ENCODE measurements around the gene LRBA.
"Not testable (repeated sequence)": the region's sequence is repeated elsewhere in the genome, so short reads cannot be mapped to it uniquely, and the experiment has no call there.

The LRBA gene

GRCh38 chr4:150461957-150462356 is 553.1 kb downstream of the LRBA start:
- DNase-seq: no peak

DNA sequence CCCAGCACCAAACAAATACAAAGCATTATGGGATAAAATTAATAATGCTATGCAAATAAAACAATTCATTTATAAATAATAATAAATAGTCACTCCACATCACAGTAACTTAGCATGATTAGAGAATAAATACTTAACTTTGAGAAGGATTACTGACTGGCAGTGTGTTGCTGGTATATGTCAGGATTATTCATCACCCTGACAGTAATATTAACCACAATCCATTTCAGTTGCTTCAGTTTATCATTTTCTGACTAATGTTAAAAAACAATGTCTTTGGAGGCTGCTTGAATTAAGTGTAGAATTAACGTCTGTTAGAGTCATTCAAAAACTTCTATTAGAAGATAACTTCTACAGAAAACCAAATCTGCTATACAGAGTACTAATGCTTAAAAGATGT is 557.3 kb downstream of the LRBA start:
- no peak for DNase-seq

- no peak for DNase-seq
These were observed 563.2 kb downstream of the LRBA start for GRCh38 chr4:150451883-150452282.

GRCh38 chr4:150447356-150447755 is 567.7 kb downstream of the LRBA start:
- no peak for DNase-seq

DNA sequence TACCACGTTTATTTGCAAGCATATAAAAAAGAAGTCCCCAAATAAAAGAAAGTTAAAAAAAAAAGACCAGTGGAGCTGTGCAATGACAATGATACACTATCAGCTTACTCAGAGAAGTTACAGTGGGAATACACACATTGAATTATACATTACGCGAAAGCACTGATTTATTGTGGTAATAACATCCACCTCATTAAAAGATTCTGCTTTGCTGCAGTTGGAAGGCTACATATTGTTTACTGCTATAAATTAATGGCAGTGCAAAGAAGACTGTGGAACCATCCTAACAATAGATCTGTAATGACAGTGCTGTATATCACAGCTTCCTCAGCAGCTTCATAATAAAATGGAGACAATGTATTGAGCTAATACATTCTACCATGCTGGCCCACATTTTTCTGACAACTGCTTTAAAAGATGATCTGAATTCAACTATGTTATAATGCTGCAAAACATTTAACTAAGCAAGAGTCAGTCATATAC is 575.6 kb downstream of the LRBA start:
- DNase-seq: peak; percentile 39 to 59

- DNase-seq: no peak
These were observed 578.3 kb downstream of the LRBA start for GRCh38 chr4:150436598-150437370.

DNA sequence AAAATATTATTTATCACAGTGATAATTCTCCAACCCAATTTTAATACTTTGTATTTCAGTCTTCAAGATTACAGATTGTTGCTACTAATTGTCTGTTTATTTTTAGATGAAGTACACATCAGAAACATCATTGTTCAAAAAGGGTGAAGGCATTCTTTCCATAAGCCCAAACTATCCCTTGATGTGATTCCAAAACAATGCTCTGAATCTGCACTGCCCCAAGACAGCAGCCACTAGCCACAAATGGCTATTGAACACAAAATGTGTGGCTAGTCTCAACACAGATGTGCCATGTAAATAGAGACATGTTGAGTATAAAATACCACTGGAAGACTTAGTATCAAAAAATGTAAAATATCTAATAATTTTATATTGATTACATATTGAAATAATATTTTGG is 583.9 kb downstream of the LRBA start:
- no peak for DNase-seq

- DNase-seq: no peak
These were observed 589.9 kb downstream of the LRBA start for GRCh38 chr4:150425161-150425560.

DNA sequence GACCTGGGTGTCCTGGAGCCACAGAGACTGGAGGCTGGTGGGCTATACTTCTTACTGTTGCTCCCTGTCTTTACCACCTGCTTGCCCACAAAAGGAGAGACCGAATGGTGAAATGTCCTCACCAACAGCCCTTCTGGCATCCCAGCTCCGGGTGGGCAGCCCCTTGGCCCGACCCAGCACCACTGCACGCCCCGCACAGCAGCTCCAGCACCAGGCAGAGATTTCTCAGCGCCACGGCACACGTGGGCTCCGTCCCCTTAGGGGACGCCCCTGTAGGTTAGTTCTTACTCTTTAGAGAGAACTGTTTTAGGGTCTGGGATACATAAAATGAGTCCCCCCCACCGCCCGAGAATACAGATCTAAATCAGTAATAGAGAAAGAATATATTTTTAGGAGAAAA is 591.6 kb downstream of the LRBA start:
- no peak for DNase-seq

GRCh38 chr4:150423074-150423473 is 592.0 kb downstream of the LRBA start:
- no peak for DNase-seq

GRCh38 chr4:150421612-150422011 is 593.5 kb downstream of the LRBA start:
- no peak for DNase-seq

DNA sequence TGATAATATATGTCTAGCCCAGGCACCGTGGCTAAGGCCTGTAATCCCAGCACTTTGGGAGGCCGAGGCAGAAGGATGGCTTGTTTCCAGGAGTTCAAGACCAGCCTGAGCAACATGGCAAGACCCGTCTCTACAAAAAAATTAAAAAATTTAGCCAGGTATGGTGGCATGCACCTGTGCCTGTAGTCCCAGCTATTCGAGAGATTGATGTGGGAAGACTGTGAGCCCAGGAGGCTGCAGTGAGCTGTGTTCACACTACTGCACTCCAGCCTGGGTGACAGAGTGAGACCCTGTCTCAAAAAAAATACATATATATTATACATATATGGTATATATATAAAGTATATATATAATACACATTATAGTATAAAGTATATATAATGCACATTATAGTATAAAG is 595.1 kb downstream of the LRBA start:
- DNase-seq: no peak

DNA sequence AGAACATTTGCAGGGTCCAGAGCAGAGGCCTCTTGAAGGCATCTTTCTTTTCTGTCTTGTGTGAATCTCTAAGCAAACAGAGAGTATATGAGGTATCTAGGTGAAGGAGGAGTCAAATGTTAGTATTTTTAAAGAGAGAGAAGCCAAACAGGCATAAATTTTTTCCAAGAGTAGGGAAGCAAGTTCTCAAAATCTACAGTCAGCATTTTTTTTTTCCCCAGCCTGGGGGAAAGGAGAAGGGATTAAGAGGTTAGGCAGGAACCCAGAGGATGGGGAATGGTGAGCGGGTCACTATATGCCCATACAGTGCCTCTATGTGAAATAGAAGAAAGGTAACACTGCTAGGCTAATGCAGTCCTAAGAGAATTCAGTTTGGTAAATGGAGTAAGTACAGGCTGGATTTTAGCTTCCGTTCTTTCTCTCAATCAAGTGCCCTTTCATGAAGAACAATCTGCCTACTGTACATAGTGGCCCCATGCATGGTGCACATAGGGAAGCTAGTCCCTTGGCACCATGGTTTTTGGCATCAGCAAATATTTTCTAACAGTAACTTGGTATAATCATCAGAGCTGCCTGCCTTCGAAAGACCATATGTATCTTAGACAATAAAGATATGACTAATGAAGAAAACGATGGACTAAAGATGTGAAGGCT is 596.2 kb downstream of the LRBA start:
- DNase-seq: no peak

GRCh38 chr4:150415213-150415612 is 599.9 kb downstream of the LRBA start:
- no peak for DNase-seq

GRCh38 chr4:150411520-150411919 is 603.6 kb downstream of the LRBA start:
- DNase-seq: no peak

GRCh38 chr4:150402871-150403272 is 612.2 kb downstream of the LRBA start:
- no peak for DNase-seq

- DNase-seq: no peak
These were observed 613.9 kb downstream of the LRBA start for GRCh38 chr4:150401083-150401687.

- no peak for DNase-seq
These were observed 619.2 kb downstream of the LRBA start for GRCh38 chr4:150395872-150396271.

- no peak for DNase-seq
These were observed 621.0 kb downstream of the LRBA start for GRCh38 chr4:150394046-150394445.

- DNase-seq: no peak
These were observed 624.0 kb downstream of the LRBA start for GRCh38 chr4:150391052-150391451.

DNA sequence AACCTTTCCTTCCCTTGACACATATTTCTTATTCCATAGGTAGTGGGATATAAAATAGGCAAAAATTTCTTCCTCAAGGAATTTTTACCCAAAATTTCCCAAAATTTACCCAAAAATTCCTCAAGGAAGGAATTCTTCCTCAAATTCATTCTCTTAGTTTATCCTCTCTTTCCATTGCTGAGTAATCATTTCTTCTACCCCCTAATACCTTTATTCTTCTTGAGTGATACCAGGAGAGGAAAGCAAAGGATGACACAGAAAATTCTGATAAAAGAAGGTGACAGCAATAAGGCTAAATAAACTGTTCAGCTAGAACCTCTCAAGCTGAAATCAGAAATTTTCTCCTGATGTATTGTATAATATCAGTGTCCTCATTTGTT is 624.6 kb downstream of the LRBA start:
- DNase-seq: no peak

- DNase-seq: no peak
These were observed 625.1 kb downstream of the LRBA start for GRCh38 chr4:150389896-150390530.

- DNase-seq: no peak
These were observed 627.1 kb downstream of the LRBA start for GRCh38 chr4:150387981-150388380.

DNA sequence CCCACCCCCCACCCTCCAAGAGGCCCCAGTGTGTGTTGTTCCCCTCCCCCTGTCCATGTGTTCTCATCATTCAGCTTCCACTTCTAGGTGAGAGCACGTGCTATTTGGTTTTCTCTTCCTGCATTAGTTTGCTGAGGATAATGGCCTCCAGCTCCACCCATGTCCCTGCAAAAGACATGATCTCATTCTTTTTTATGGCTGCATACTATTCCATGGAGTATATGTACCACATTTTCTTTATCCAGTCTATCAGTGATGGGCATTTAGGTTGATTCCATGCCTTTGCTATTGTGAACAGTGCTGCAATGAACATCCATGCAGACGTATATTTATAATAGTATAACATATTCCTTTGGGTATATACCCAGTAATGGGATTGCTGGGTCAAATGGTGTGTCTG is 628.7 kb downstream of the LRBA start:
- DNase-seq: not testable (repeated sequence)

All from NCI-H1930 (cell line).